ENCODE measurements around the gene GCNA.

GRCh38 chrX:71546879-71547278, 31.4 kb upstream of the GCNA start:
- TF ChIP-seq, protein P1, sequence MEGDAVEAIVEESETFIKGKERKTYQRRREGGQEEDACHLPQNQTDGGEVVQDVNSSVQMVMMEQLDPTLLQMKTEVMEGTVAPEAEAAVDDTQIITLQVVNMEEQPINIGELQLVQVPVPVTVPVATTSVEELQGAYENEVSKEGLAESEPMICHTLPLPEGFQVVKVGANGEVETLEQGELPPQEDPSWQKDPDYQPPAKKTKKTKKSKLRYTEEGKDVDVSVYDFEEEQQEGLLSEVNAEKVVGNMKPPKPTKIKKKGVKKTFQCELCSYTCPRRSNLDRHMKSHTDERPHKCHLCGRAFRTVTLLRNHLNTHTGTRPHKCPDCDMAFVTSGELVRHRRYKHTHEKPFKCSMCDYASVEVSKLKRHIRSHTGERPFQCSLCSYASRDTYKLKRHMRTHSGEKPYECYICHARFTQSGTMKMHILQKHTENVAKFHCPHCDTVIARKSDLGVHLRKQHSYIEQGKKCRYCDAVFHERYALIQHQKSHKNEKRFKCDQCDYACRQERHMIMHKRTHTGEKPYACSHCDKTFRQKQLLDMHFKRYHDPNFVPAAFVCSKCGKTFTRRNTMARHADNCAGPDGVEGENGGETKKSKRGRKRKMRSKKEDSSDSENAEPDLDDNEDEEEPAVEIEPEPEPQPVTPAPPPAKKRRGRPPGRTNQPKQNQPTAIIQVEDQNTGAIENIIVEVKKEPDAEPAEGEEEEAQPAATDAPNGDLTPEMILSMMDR (IDR thresholded peaks at IDR 0.05), result no peak
- no peak for TF ChIP-seq POLR2AphosphoS5 (IDR thresholded peaks at IDR 0.05; ENCODE audit: insufficient read depth in 1 of 2, low read depth in 1 of 2)
